ENCODE measurements around the gene ASIC4. TPM values are rescaled to one million over a fixed set of nuclear protein-coding genes. Genes with fewer than 3 reads are reported as not detected.

The ASIC4 gene
- total RNA-seq, 2 experiments from 2014 or later = 0.73 to 0.74 TPM

GRCh38 chr2:219485201-219485580 lies 29.1 kb upstream of the ASIC4 start:
- ChIA-PET CTCF (ENCODE audit: unreplicated experiment) (interaction anchor here (0.6 kb wide), 1 partner anchor 32 kb away, joined by 17 read pairs; no protein-coding TSS in a partner anchor), POLR2A (no interaction called here)

GRCh38 chr2:219486380-219486959 lies 27.8 kb upstream of the ASIC4 start:
- intact Hi-C loops (cut with micrococcal nuclease; ENCODE audit: unreplicated experiment) = no loop called here
- POLR2A ChIA-PET = no interaction called here

More at GRCh38 chr2:219485201-219485580, 29.1 kb upstream of the ASIC4 start:
- Histone ChIP-seq H2AFZ (ENCODE audit: low read length) (no peak overlapping the region), H3K27ac (ENCODE audit: low read depth, low read length, poor library complexity, severe bottlenecking) (no peak overlapping the region), H3K9me2 (ENCODE audit: insufficient read depth, low read length) (no peaks in the 10 kb centered on the region), H3K36me3 (ENCODE audit: insufficient read depth, low read length) (no peaks in the 10 kb centered on the region), H4K20me1 (ENCODE audit: insufficient read depth, low read length) (no peaks in the 10 kb centered on the region), H3K4me2 (ENCODE audit: low read length) (no peak overlapping the region), H3K4me1 (ENCODE audit: insufficient read depth, low read length, poor library complexity, severe bottlenecking) (no peaks in the 10 kb centered on the region), H3K4me3 (ENCODE audit: low read depth, low read length, poor library complexity, severe bottlenecking) (no peak overlapping the region), H3K9me3 (ENCODE audit: low read length) (no peaks in the 10 kb centered on the region), H3K79me2 (ENCODE audit: insufficient read depth, low read depth, low read length) (no peaks in the 10 kb centered on the region)
- BruUV-seq (replicated peaks) = no TSS peak
- no peak for DNase-seq (ENCODE audit: low spot score)
- intact Hi-C loops (cut with micrococcal nuclease; ENCODE audit: unreplicated experiment) = no loop called here
- TF ChIP-seq CTCF (conservative IDR thresholded peaks at IDR 0.05; ENCODE audit: low read length) (no peak), EZH2phosphoT487 (IDR thresholded peaks at IDR 0.05; ENCODE audit: borderline replicate concordance, low read depth, low read length) (no peak)

More at GRCh38 chr2:219486380-219486959, 27.8 kb upstream of the ASIC4 start:
- no peaks in the 10 kb centered on the region for H3K79me2 ChIP-seq (ENCODE audit: insufficient read depth, low read depth, low read length)
- H3K36me3 ChIP-seq (ENCODE audit: insufficient read depth, low read length) = no peaks in the 10 kb centered on the region
- H3K27ac ChIP-seq (ENCODE audit: low read depth, low read length, poor library complexity, severe bottlenecking) = no peak overlapping the region
- CTCF ChIA-PET (ENCODE audit: unreplicated experiment) = interaction anchor here (1.1 kb wide), 1 partner anchor 9 kb away, joined by 4 read pairs; no protein-coding TSS in a partner anchor
- TF ChIP-seq EZH2phosphoT487 (IDR thresholded peaks at IDR 0.05; ENCODE audit: borderline replicate concordance, low read depth, low read length) = no peak
- no peak for TF ChIP-seq CTCF (conservative IDR thresholded peaks at IDR 0.05; ENCODE audit: low read length)
- no peaks in the 10 kb centered on the region for H4K20me1 ChIP-seq (ENCODE audit: insufficient read depth, low read length)
- BruUV-seq (replicated peaks) = no TSS peak
- H3K4me1 ChIP-seq (ENCODE audit: insufficient read depth, low read length, poor library complexity, severe bottlenecking) = no peaks in the 10 kb centered on the region
- H3K9me2 ChIP-seq (ENCODE audit: insufficient read depth, low read length) = no peaks in the 10 kb centered on the region
- H3K4me2 ChIP-seq (ENCODE audit: low read length) = no peak overlapping the region
- no peak overlapping the region for H3K4me3 ChIP-seq (ENCODE audit: low read depth, low read length, poor library complexity, severe bottlenecking)
- H2AFZ ChIP-seq (ENCODE audit: low read length) = no peak overlapping the region
- DNase-seq (ENCODE audit: low spot score) = no peak
- H3K9me3 ChIP-seq (ENCODE audit: low read length) = no peaks in the 10 kb centered on the region

All from OCI-LY7 (cell line).